B cell (primary cell): ENCODE data around the gene ATRAID. TPM values are rescaled to one million over a fixed set of nuclear protein-coding genes. Genes with fewer than 3 reads are reported as not detected.
"Not testable (repeated sequence)": the region's sequence is repeated elsewhere in the genome, so short reads cannot be mapped to it uniquely, and the experiment has no call there.

Experiments
- ATAC-seq: fragments of 200-7000 bp; cut with Tn5 transposase; one replicate; pipeline ENCODE4 v1.10.0; 2021; ENCODE audit warnings: low read depth, mild to moderate bottlenecking, moderate number of reproducible peaks, moderate library complexity
- CTCF ChIA-PET: fragments of 350-600 bp; sonication (Branson Sonifier 250); formaldehyde crosslinking; loops from one replicate; lab custom pipeline; 2021; ENCODE audit warnings: antibody characterized with exemption, inconsistent platforms; lab: Charles Lee
- POLR2A ChIA-PET: fragments of 350-600 bp; sonication (Branson Sonifier 250); formaldehyde crosslinking; loops from one replicate; lab custom pipeline; 2021; ENCODE audit warnings: antibody characterized with exemption; lab: Charles Lee
- DNase-seq: peaks from one replicate; pipeline ENCODE4 v3.0.0; 2013
- H2AFZ ChIP-seq: 2 replicates; pipeline ENCODE4 v1.6.1; 2012; ENCODE audit warnings: mild to moderate bottlenecking, low read depth, low read length; ENCODE audit not compliant: insufficient read depth, poor library complexity, severe bottlenecking
- H3K27ac ChIP-seq, 2 donors: 1 replicate in 1 of 2; 2 replicates in 1 of 2; pipeline ENCODE4 v1.5.1; 2012 to 2013; ENCODE audit warnings: low read length in 2 of 2, mild to moderate bottlenecking in 2 of 2, moderate library complexity in 1 of 2
- H3K27me3 ChIP-seq, 4 experiments: fragments of 200-600 bp in 1 of 4; sonication (generic) in 1 of 4; replicated peaks in 1 of 4; 1 replicate in 2 of 4; 2 replicates in 2 of 4; pipeline versions ENCODE4 v1.6.1 to v1.7.0; 2013 to 2016; ENCODE audit warnings: low read length in 3 of 4, mild to moderate bottlenecking in 2 of 4, mixed read lengths in 1 of 4, moderate library complexity in 1 of 4; ENCODE audit not compliant: insufficient read depth in 4 of 4, control insufficient read depth in 3 of 4; ENCODE audit errors: control extremely low read depth in 1 of 4
- H3K36me3 ChIP-seq, 2 experiments: replicated peaks in 1 of 2; 1 replicate in 1 of 2; 2 replicates in 1 of 2; pipeline versions ENCODE4 v1.6.1 to v1.7.1; 2013; ENCODE audit warnings: low read length in 1 of 2; ENCODE audit not compliant: insufficient read depth in 2 of 2, control insufficient read depth in 1 of 2; ENCODE audit errors: control extremely low read depth in 1 of 2, extremely low read depth in 1 of 2
- H3K4me1 ChIP-seq, 2 donors: fragments of 200-600 bp in 1 of 2; sonication (generic) in 1 of 2; 1 replicate in 1 of 2; 2 replicates in 1 of 2; pipeline versions ENCODE4 v1.5.1 to v1.6.1; 2013 to 2017; ENCODE audit warnings: low read length in 2 of 2; ENCODE audit not compliant: control insufficient read depth in 2 of 2, insufficient read depth in 2 of 2
- H3K4me2 ChIP-seq: replicated peaks from 2 replicates; pipeline ENCODE3; 2012; ENCODE audit warnings: mild to moderate bottlenecking, low read depth, low read length; ENCODE audit not compliant: poor library complexity, severe bottlenecking
- H3K4me3 ChIP-seq, 5 experiments: fragments of 200-600 bp in 1 of 5; sonication (generic) in 1 of 5; 1 replicate in 3 of 5; 2 replicates in 2 of 5; pipeline versions ENCODE4 v1.5.1 to v1.7.0; 2011 to 2016; ENCODE audit warnings: low read length in 4 of 5, mild to moderate bottlenecking in 4 of 5, low read depth in 2 of 5, control low read depth in 1 of 5, moderate library complexity in 1 of 5; ENCODE audit not compliant: insufficient read depth in 1 of 5; ENCODE audit errors: control extremely low read depth in 1 of 5, extremely low read depth in 1 of 5
- H3K79me2 ChIP-seq: fragments of 200-600 bp; sonication (generic); one replicate; pipeline ENCODE4 v1.6.0; 2016; ENCODE audit warnings: low read length; ENCODE audit not compliant: control insufficient read depth, insufficient read depth
- H3K9ac ChIP-seq: fragments of 200-600 bp; sonication (generic); 2 replicates; pipeline ENCODE4 v1.6.1; 2017; ENCODE audit warnings: mild to moderate bottlenecking, low read length, moderate library complexity
- H3K9me3 ChIP-seq, 3 donors: one replicate each; pipeline versions ENCODE4 v1.6.1 to v1.7.1; 2013; ENCODE audit warnings: low read length in 2 of 3; ENCODE audit not compliant: control insufficient read depth in 2 of 3, insufficient read depth in 1 of 3; ENCODE audit errors: control extremely low read depth in 1 of 3
- H4K20me1 ChIP-seq: 2 replicates; pipeline ENCODE4 v1.6.0; 2012; ENCODE audit warnings: mild to moderate bottlenecking, low read length; ENCODE audit not compliant: insufficient read depth, control insufficient read depth, poor library complexity, severe bottlenecking
- H3K27ac Mint-ChIP-seq: one replicate; pipeline ENCODE4 v1.8.0; 2021; ENCODE audit warnings: mixed read lengths
- H3K27me3 Mint-ChIP-seq: one replicate; pipeline ENCODE4 v1.8.0; 2021; ENCODE audit warnings: mixed read lengths
- H3K4me1 Mint-ChIP-seq: one replicate; pipeline ENCODE4 v1.8.0; 2021; ENCODE audit warnings: mixed read lengths
- H3K4me3 Mint-ChIP-seq: one replicate; pipeline ENCODE4 v1.8.0; 2021; ENCODE audit warnings: mixed read lengths
- H3K9me3 Mint-ChIP-seq: one replicate; pipeline ENCODE4 v1.8.0; 2022; ENCODE audit warnings: mixed read lengths; ENCODE audit not compliant: insufficient read depth
- EZH2 ChIP-seq: IDR thresholded peaks from 2 replicates; pipeline ENCODE4 v1.6.1; 2012; ENCODE audit warnings: borderline replicate concordance, low read depth, mild to moderate bottlenecking, moderate library complexity, low read length; ENCODE audit not compliant: insufficient read depth, poor library complexity, severe bottlenecking
- WGBS: methylation state at CpG from one replicate; pipeline ENCODE4 v1.1.5; 2013; ENCODE audit warnings: missing lambda C conversion rate; ENCODE audit not compliant: insufficient coverage; 5-methylcytosine and 5-hydroxymethylcytosine counted together
- intact Hi-C: fragments of 100-400 bp; cut with micrococcal nuclease; formaldehyde crosslinking; loops from one replicate; pipeline ENCODE4 v1.10.0; 2022
- polyA plus RNA-seq: library from polyadenylated mRNA; depleted of rRNA; stranded (reverse); fragments of >200 nt; gene quantifications from 2 replicates; pipeline ENCODE4 v1.2.3, GENCODE V29; 2012
- total RNA-seq, 2 donors: library from RNA; stranded (reverse); fragments of 120-200 nt in 1 of 2; gene quantifications; 1 replicate in 1 of 2; 2 replicates in 1 of 2; pipeline versions ENCODE4 v1.2.3 to v1.2.4, GENCODE V29; 2013 to 2022
- TF ChIP-seq, protein P1 (sequence below): fragments of 200-600 bp; IDR thresholded peaks from one replicate; pipeline ENCODE4 v1.8.0; 2022; ENCODE audit warnings: antibody characterized with exemption, mild to moderate bottlenecking

Gene ATRAID
- total and polyA plus RNA-seq, 2 donors (not counting 1 experiment from before 2014, with no cell fraction given), result 88.8 to 117 TPM

DNA sequence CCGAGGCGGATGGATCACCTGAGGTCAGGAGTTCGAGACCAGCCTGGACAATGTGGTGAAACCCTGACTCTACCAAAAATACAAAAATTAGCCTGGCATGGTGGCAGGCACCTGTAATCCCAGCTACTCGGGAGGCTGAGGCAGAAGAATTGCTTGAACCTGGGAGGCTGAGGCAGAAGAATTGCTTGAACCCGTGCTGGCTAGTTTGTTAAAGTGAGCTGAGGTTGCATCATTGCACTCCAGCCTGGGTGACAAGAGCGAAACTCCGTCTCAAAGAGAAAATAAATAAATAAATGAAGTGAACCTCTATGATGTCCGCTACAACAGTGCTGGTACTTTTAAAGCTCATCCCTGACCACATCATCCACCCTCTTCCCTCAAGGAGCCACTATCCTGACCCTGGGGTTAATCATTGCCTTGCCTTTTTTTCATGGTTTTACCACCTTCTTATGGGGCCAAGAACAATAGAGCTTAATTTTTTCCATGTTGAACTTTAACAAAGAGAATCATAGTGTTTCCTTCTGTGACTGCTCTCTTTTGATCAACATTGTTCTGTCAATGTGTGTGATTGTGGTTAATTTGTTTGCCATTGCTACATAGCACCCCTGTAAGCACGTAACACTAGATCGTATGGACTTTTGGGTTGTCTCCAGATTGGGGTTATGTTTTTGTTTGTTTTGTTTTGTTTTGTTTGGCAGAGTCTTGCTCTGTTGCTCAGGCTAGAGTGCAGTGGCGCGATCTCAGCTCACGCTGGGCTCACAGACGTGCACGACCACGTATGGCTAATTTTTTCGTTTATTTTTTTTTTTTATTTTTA, 17.1 kb upstream of the ATRAID start:
- no peak overlapping the region for H3K4me2 ChIP-seq
- TF ChIP-seq, protein P1, sequence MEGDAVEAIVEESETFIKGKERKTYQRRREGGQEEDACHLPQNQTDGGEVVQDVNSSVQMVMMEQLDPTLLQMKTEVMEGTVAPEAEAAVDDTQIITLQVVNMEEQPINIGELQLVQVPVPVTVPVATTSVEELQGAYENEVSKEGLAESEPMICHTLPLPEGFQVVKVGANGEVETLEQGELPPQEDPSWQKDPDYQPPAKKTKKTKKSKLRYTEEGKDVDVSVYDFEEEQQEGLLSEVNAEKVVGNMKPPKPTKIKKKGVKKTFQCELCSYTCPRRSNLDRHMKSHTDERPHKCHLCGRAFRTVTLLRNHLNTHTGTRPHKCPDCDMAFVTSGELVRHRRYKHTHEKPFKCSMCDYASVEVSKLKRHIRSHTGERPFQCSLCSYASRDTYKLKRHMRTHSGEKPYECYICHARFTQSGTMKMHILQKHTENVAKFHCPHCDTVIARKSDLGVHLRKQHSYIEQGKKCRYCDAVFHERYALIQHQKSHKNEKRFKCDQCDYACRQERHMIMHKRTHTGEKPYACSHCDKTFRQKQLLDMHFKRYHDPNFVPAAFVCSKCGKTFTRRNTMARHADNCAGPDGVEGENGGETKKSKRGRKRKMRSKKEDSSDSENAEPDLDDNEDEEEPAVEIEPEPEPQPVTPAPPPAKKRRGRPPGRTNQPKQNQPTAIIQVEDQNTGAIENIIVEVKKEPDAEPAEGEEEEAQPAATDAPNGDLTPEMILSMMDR, result no peak
- no peak for TF ChIP-seq EZH2

DNA sequence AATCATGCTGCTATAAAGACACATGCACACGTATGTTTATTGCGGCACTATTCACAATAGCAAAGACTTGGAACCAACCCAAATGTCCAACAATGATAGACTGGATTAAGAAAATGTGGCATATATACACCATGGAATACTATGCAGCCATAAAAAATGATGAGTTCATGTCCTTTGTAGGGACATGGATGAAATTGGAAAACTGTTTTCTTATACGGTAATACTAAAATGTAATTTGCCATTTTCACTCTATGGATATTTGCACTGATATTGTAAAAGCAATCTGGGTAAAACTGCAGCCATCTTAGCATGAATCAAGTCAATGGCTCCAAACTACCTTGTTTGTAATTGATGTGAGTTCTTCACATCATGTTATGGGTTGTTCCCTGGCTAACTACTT, 16.0 kb upstream of the ATRAID start:
- H3K27ac Mint-ChIP-seq, DNase-seq, H3K36me3 ChIP-seq, intact Hi-C loops, H3K4me3 Mint-ChIP-seq, H3K79me2 ChIP-seq, H3K27me3 ChIP-seq, H3K9ac ChIP-seq, H3K9me3 Mint-ChIP-seq, CTCF ChIA-PET, H3K9me3 ChIP-seq, POLR2A ChIA-PET, H4K20me1 ChIP-seq, H3K4me1 ChIP-seq, H3K27ac ChIP-seq, H3K27me3 Mint-ChIP-seq, H3K4me3 ChIP-seq, H2AFZ ChIP-seq, H3K4me2 ChIP-seq, H3K4me1 Mint-ChIP-seq, ATAC-seq: not testable (repeated sequence)
- no CpG with 5 or more reads among the region's 3 CpGs for WGBS

More for the DNA sequence above, 17.1 kb upstream of the ATRAID start:
- Mint-ChIP-seq H3K4me1 (no peaks in the 10 kb centered on the region), H3K27me3 (no peaks in the 10 kb centered on the region), H3K9me3 (no peaks in the 10 kb centered on the region), H3K4me3 (no peak overlapping the region), H3K27ac (no peak overlapping the region)
- H3K4me1 ChIP-seq, result no peaks in the 10 kb centered on the region
- H3K27me3 ChIP-seq, result no peaks in the 10 kb centered on the region
- H2AFZ ChIP-seq, result no peak overlapping the region
- H3K27ac ChIP-seq, result no peak overlapping the region
- POLR2A ChIA-PET, result no interaction called here
- H3K9me3 ChIP-seq, result peaks cover 0 to 1% (median 0%) of the 10 kb centered on the region in 3 donors
- CTCF ChIA-PET, result interaction anchor here (1.0 kb wide), 1 partner anchor 25 kb away, joined by 3 read pairs; no protein-coding TSS in a partner anchor
- ATAC-seq (no peak), DNase-seq (no peak)
- no peak overlapping the region for H3K4me3 ChIP-seq
- intact Hi-C loops, result no loop called here
- no peaks in the 10 kb centered on the region for H3K36me3 ChIP-seq
- no peak overlapping the region for H3K9ac ChIP-seq
- H3K79me2 ChIP-seq, result no peaks in the 10 kb centered on the region
- H4K20me1 ChIP-seq, result no peaks in the 10 kb centered on the region
- WGBS, result 88% methylated on average over 13 of the region's 17 CpGs

DNA sequence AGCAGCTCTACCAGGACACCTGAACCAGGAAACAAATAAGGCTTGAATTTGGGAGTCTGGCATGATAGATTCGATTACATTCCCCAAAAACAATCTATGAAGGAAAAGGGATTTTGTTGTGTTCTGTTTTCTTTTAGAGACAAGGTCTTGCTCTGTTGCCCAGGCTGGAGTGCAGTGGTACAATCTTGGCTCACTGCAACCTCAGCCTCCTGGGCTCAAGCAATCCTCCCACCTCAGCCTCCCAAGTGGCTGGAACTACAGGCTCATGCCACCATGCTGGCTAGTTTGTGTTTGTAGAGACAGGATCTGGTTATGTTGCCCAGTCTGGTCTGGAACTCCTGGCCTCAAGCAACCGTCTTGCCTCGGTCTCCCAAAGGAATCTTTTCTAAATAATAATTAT, 13.8 kb upstream of the ATRAID start:
- H3K9ac ChIP-seq, DNase-seq, POLR2A ChIA-PET, H3K27me3 Mint-ChIP-seq, H4K20me1 ChIP-seq, H2AFZ ChIP-seq, H3K27me3 ChIP-seq, H3K27ac Mint-ChIP-seq, ATAC-seq, H3K79me2 ChIP-seq, H3K4me1 ChIP-seq, intact Hi-C loops, H3K4me2 ChIP-seq, H3K27ac ChIP-seq, H3K4me3 Mint-ChIP-seq, H3K4me3 ChIP-seq, H3K9me3 Mint-ChIP-seq, H3K9me3 ChIP-seq, H3K4me1 Mint-ChIP-seq: not testable (repeated sequence)
- CTCF ChIA-PET, result interaction anchor here (1.4 kb wide), 1 partner anchor 46 kb away, joined by 4 read pairs; no protein-coding TSS in a partner anchor
- WGBS, result no CpG with 5 or more reads among the region's 3 CpGs
- peaks cover 0 to 15% of the 10 kb centered on the region in 2 experiments for H3K36me3 ChIP-seq
